K562 treated with DMSO at 1 percent for 24 hours (cell line): ENCODE results near the gene TLR7. TPM values are rescaled to one million over a fixed set of nuclear protein-coding genes. Genes with fewer than 3 reads are reported as not detected.

Experiments
- total RNA-seq: library from RNA; unstranded; fragments of 300-600 nt; gene quantifications from 2 replicates; pipeline ENCODE4 v1.2.3, GENCODE V29; 2022; ENCODE audit warnings: low read depth; ENCODE audit not compliant: insufficient read depth

Gene TLR7
- total RNA-seq, result 0.41 and 0.64 TPM in 2 replicates

GRCh38 chrX:12866451-12867377 lies at the start of gene TLR7:
Gene TLR7 (plus strand): TSS chrX:12867072. CDS start chrX:12867579, 507 bp downstream.

GRCh38 chrX:12906046-12906761 lies 39.3 kb downstream of the TLR7 start, which contains the start of gene TLR8:
Gene TLR8 (plus strand): TSS chrX:12906620. CDS start chrX:12906707, 87 bp downstream.

Other genes starting within 250 kb of the TLR7 start
- 23.4 and 26.9 TPM in 2 replicates for gene PRPS2, start 75.7 kb upstream of the TLR7 start, total RNA-seq
- gene TLR8, start 39.5 kb downstream of the TLR7 start, total RNA-seq, result not detected in 2 replicates
- gene TMSB4X, start 108.0 kb downstream of the TLR7 start, total RNA-seq, result 3,174 and 3,233 TPM in 2 replicates
- gene FAM9C, start 177.5 kb downstream of the TLR7 start, total RNA-seq, result not detected in 2 replicates